Cardiac fibroblast (primary cell): ENCODE data around the gene HIF3A.
"Not testable (repeated sequence)": the region's sequence is repeated elsewhere in the genome, so short reads cannot be mapped to it uniquely, and the experiment has no call there.

Experiments
- DNase-seq, 2 donors: peaks; one replicate each; pipeline versions ENCODE4 v3.0.0 to v3.0.0-alpha.2; 2010; ENCODE audit warnings: low read depth in 2 of 2
- H3K4me3 ChIP-seq, 2 donors: replicated peaks in 1 of 2; 1 replicate in 1 of 2; 2 replicates in 1 of 2; pipeline ENCODE4 v1.5.1; 2011; ENCODE audit warnings: low read depth in 2 of 2, low read length in 2 of 2, mild to moderate bottlenecking in 2 of 2, moderate library complexity in 1 of 2
- CTCF ChIP-seq: IDR thresholded peaks from one replicate; pipeline ENCODE4 v1.5.1; 2011; ENCODE audit warnings: low read depth, mild to moderate bottlenecking, low read length, inconsistent platforms

The HIF3A gene

DNA sequence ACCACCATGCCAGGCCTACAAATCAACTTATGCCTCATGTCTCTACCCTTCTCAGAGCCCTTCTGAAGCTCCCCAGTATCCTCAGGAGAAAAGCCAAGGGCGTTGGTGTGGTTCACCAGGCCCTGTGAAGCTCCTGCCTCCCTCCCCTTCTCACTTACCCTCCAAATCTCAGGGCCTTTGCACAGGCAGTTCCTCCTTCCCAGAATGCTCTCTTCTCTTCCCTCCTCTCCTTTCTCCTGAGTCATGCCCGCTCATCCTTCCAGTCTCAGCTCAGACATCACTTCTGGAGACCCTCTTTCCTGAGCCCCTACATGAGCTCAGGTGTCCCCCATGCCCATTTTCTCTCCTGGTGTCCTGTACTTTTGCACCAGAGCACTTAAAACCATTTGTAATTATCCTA, 20.5 kb downstream of the HIF3A start:
- no peak overlapping the region for H3K4me3 ChIP-seq
- no peak for DNase-seq
- no peak for TF ChIP-seq CTCF

DNA sequence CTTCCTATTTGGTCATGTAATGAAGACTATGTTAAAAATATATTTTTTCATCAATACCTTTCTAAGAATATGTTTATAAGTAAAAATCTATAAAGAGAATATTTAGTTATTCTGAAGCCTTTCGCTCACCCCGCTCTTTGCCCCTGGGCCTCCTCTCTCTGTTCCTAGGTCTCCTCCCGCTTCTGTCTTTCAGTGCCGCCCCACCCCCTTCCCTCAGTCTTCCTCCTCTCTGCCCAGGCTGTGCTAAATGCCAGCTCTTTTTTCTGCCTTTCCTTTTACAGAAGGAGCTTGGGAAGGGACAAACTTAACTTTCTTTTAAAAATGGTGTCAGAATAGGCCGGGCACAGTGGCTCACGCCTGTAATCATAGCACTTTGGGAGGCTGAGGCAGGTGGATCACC, 22.8 kb downstream of the HIF3A start:
- TF ChIP-seq CTCF = no peak
- no peak for DNase-seq
- H3K4me3 ChIP-seq = no peak overlapping the region

GRCh38 chr19:46320559-46320958, 23.7 kb downstream of the HIF3A start:
- TF ChIP-seq CTCF = no peak
- H3K4me3 ChIP-seq = no peak overlapping the region
- DNase-seq = no peak

DNA sequence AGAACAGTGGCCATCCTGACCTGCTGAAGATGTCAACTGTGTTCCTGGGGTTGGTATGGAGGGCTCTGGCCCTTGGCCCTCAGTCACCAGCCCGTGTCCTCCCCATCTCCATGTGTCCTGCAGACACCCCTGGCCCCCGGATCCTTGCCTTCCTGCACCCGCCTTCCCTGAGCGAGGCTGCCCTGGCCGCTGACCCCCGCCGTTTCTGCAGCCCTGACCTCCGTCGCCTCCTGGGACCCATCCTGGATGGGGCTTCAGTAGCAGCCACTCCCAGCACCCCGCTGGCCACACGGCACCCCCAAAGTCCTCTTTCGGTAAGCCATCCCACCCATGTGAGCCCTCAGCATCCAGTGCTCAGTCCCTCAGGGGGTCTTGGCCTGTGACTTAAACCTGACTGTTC, 24.8 kb downstream of the HIF3A start:
- TF ChIP-seq CTCF = no peak
- H3K4me3 ChIP-seq = no peak overlapping the region
- DNase-seq = no peak

- not testable (repeated sequence) for H3K4me3 ChIP-seq, DNase-seq
Observed at GRCh38 chr19:46323227-46323626, 26.4 kb downstream of the HIF3A start.

GRCh38 chr19:46324277-46324676, 27.4 kb downstream of the HIF3A start:
- DNase-seq = no peak
- no peak overlapping the region for H3K4me3 ChIP-seq
- no peak for TF ChIP-seq CTCF

DNA sequence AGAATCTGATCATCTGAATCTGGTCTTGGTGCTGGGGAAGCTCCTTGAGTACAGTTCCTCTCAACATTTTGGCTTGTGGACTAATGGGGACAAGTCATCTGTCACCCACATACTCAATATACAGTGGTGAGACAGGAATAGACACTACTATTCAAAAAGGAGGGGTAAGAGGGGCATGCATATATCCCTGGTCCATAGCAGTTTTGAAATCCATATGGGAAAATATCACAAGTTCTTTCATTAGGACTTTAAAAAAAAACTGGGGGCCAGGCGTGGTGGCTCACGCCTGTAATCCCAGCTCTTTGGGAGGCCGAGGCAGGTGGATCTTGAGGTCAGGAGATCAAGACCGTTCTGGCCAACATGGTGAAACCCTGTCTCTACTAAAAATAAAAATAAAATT, 29.8 kb downstream of the HIF3A start:
- TF ChIP-seq CTCF = no peak
- no peak overlapping the region for H3K4me3 ChIP-seq
- no peak for DNase-seq
